Neural cell (in vitro differentiated cells): Measurements from ENCODE around the gene FRY. TPM values are rescaled to one million over a fixed set of nuclear protein-coding genes. Genes with fewer than 3 reads are reported as not detected.

Experiments used
- H2AFZ ChIP-seq: fragments of 200-600, 300-800 bp; sonication (generic), shearing (Covaris generic); 2 replicates; pipeline ENCODE4 v1.6.0; 2014; ENCODE audit warnings: low read depth, mild to moderate bottlenecking, antibody characterized with exemption, low read length, moderate library complexity
- H3F3A ChIP-seq: fragments of 200-600 bp; shearing (Covaris generic); 2 replicates; pipeline ENCODE4 v1.6.1; 2016; ENCODE audit warnings: mild to moderate bottlenecking, moderate library complexity, mixed read lengths, antibody characterized with exemption, low read length; ENCODE audit not compliant: insufficient read depth, poor library complexity, severe bottlenecking
- H3K27ac ChIP-seq: fragments of 200-600, 300-800 bp; sonication (generic), shearing (Covaris generic); 2 replicates; pipeline ENCODE4 v1.5.1; 2014; ENCODE audit warnings: mild to moderate bottlenecking, low read length, moderate library complexity
- H3K27me3 ChIP-seq: fragments of 300-800, 200-600 bp; sonication (generic), shearing (Covaris generic); 2 replicates; pipeline ENCODE4 v1.6.0; 2014; ENCODE audit warnings: mild to moderate bottlenecking, low read depth, low read length, moderate library complexity; ENCODE audit not compliant: insufficient read depth
- H3K36me3 ChIP-seq: fragments of 300-800, 200-600 bp; sonication (generic), shearing (Covaris generic); 2 replicates; pipeline ENCODE4 v1.5.1; 2014; ENCODE audit warnings: mild to moderate bottlenecking, antibody characterized with exemption, low read length, moderate library complexity; ENCODE audit not compliant: insufficient read depth
- H3K4me2 ChIP-seq: fragments of 300-800, 200-600 bp; sonication (generic), shearing (Covaris generic); 2 replicates; pipeline ENCODE4 v1.6.0; 2014; ENCODE audit warnings: mild to moderate bottlenecking, low read length
- H3K4me3 ChIP-seq: fragments of 300-800, 200-600 bp; sonication (generic), shearing (Covaris generic); 2 replicates; pipeline ENCODE4 v1.5.1; 2014; ENCODE audit warnings: mild to moderate bottlenecking, low read length, moderate library complexity
- H3K79me2 ChIP-seq: fragments of 200-600 bp; shearing (Covaris generic); replicated peaks from 2 replicates; pipeline ENCODE4 v1.6.0; 2014; ENCODE audit warnings: mild to moderate bottlenecking, low read length, moderate library complexity; ENCODE audit not compliant: insufficient read depth
- H3K9ac ChIP-seq: fragments of 300-800, 200-600 bp; sonication (generic), shearing (Covaris generic); 2 replicates; pipeline ENCODE4 v1.6.1; 2016; ENCODE audit warnings: mild to moderate bottlenecking, low read length, mixed read lengths
- H3K9me2 ChIP-seq: fragments of 200-600 bp; shearing (Covaris generic); 2 replicates; pipeline ENCODE4 v1.6.1; 2016; ENCODE audit warnings: mild to moderate bottlenecking, low read length, mixed read lengths; ENCODE audit not compliant: insufficient read depth
- H3K9me3 ChIP-seq: fragments of 200-600, 300-800 bp; sonication (generic), shearing (Covaris generic); 2 replicates; pipeline ENCODE4 v1.6.1; 2016; ENCODE audit warnings: mild to moderate bottlenecking, mixed run types, low read length, moderate library complexity, mixed read lengths
- H4K20me1 ChIP-seq: fragments of 200-600 bp; shearing (Covaris generic); 2 replicates; pipeline ENCODE4 v1.6.1; 2016; ENCODE audit warnings: mild to moderate bottlenecking, mixed run types; ENCODE audit not compliant: insufficient read depth
- CTCF ChIP-seq: fragments of 450-650 bp; IDR thresholded peaks from 2 replicates; pipeline ENCODE4 v1.5.1; 2014; ENCODE audit warnings: antibody characterized with exemption, mild to moderate bottlenecking, moderate library complexity; ENCODE audit not compliant: poor library complexity, severe bottlenecking
- EP300 ChIP-seq: fragments of 450-650 bp; conservative IDR thresholded peaks from 2 replicates; pipeline ENCODE4 v1.6.1; 2014; ENCODE audit warnings: antibody characterized with exemption, mild to moderate bottlenecking, moderate library complexity; ENCODE audit not compliant: poor library complexity, severe bottlenecking
- EZH2 ChIP-seq: fragments of 200-600, 300-800 bp; shearing (Covaris generic), sonication (generic); IDR thresholded peaks from 2 replicates; pipeline ENCODE4 v1.6.1; 2014; ENCODE audit warnings: antibody characterized with exemption, low read length, borderline replicate concordance, mild to moderate bottlenecking; ENCODE audit not compliant: insufficient read depth, poor library complexity, severe bottlenecking
- MXI1 ChIP-seq: fragments of 450-650 bp; conservative IDR thresholded peaks from 2 replicates; pipeline ENCODE4 v1.6.1; 2014; ENCODE audit warnings: antibody characterized with exemption, mild to moderate bottlenecking; ENCODE audit not compliant: poor library complexity, severe bottlenecking
- POLR2AphosphoS5 ChIP-seq: IDR thresholded peaks from 2 replicates; pipeline ENCODE4 v1.6.1; 2012
- RAD21 ChIP-seq: fragments of 450-650 bp; conservative IDR thresholded peaks from 2 replicates; pipeline ENCODE4 v1.6.1; 2014; ENCODE audit warnings: antibody characterized with exemption, mild to moderate bottlenecking, moderate library complexity
- SMC3 ChIP-seq: fragments of 450-650 bp; conservative IDR thresholded peaks from 2 replicates; pipeline ENCODE4 v1.6.1; 2014; ENCODE audit warnings: antibody characterized with exemption, mild to moderate bottlenecking, moderate library complexity; ENCODE audit not compliant: poor library complexity
- TAF1 ChIP-seq: IDR thresholded peaks from 2 replicates; pipeline ENCODE4 v1.6.1; 2012; ENCODE audit warnings: low read depth
- polyA plus RNA-seq: library from polyadenylated mRNA; depleted of rRNA; stranded (reverse); fragments of >200 nt; gene quantifications from 2 replicates; pipeline ENCODE4 v1.2.3, GENCODE V29; 2014
- TF ChIP-seq, protein P1 (sequence below): IDR thresholded peaks from 2 replicates; pipeline ENCODE4 v1.6.1; 2012; ENCODE audit warnings: borderline replicate concordance

The FRY gene
- polyA plus RNA-seq, 1 donor from 2014 or later, result 49.3 TPM

DNA sequence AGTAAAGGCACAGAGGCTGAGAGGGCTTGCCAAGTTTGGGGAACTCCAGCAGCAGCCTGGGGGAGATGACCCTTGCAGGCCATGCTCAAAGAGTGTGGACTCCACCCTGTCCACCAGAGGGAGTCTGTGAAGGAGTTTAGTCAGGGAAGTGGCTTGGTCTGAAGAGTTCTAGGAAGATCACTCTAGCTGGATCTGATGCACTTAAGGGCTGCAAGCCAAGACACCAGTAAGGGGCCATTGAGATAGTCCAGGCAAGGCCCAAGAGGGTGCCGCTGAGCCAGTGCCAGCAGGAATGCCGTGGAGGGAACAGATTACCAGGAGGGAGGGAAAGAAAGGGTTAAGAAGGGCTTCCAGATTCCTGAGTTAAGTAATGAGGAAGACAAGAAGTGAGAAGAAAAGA lies 214.9 kb downstream of the FRY start:
- H4K20me1 ChIP-seq, result no peaks in the 10 kb centered on the region

GRCh38 chr13:32247887-32248286 lies 216.3 kb downstream of the FRY start:
- no peaks in the 10 kb centered on the region for H4K20me1 ChIP-seq
- no peak overlapping the region for H2AFZ ChIP-seq
- H3K36me3 ChIP-seq, result peaks cover 20% of the 10 kb centered on the region
- no peaks in the 10 kb centered on the region for H3F3A ChIP-seq
- no peaks in the 10 kb centered on the region for H3K9me3 ChIP-seq
- no peak overlapping the region for H3K4me2 ChIP-seq
- no peaks in the 10 kb centered on the region for H3K9me2 ChIP-seq
- H3K4me3 ChIP-seq, result no peak overlapping the region
- H3K27ac ChIP-seq, result no peak overlapping the region
- H3K9ac ChIP-seq, result no peak overlapping the region
- no peaks in the 10 kb centered on the region for H3K79me2 ChIP-seq
- TF ChIP-seq POLR2AphosphoS5, result no peak
- TF ChIP-seq EZH2, result no peak
- TF ChIP-seq, protein P1, sequence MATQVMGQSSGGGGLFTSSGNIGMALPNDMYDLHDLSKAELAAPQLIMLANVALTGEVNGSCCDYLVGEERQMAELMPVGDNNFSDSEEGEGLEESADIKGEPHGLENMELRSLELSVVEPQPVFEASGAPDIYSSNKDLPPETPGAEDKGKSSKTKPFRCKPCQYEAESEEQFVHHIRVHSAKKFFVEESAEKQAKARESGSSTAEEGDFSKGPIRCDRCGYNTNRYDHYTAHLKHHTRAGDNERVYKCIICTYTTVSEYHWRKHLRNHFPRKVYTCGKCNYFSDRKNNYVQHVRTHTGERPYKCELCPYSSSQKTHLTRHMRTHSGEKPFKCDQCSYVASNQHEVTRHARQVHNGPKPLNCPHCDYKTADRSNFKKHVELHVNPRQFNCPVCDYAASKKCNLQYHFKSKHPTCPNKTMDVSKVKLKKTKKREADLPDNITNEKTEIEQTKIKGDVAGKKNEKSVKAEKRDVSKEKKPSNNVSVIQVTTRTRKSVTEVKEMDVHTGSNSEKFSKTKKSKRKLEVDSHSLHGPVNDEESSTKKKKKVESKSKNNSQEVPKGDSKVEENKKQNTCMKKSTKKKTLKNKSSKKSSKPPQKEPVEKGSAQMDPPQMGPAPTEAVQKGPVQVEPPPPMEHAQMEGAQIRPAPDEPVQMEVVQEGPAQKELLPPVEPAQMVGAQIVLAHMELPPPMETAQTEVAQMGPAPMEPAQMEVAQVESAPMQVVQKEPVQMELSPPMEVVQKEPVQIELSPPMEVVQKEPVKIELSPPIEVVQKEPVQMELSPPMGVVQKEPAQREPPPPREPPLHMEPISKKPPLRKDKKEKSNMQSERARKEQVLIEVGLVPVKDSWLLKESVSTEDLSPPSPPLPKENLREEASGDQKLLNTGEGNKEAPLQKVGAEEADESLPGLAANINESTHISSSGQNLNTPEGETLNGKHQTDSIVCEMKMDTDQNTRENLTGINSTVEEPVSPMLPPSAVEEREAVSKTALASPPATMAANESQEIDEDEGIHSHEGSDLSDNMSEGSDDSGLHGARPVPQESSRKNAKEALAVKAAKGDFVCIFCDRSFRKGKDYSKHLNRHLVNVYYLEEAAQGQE, result no peak
- no peak for TF ChIP-seq CTCF
- TF ChIP-seq MXI1, result no peak
- TF ChIP-seq TAF1, result no peak
- TF ChIP-seq RAD21, result no peak
- TF ChIP-seq SMC3, result no peak
- no peak for TF ChIP-seq EP300
- no peaks in the 10 kb centered on the region for H3K27me3 ChIP-seq

More for the DNA sequence above, 214.9 kb downstream of the FRY start:
- H3K9me3 ChIP-seq, result no peaks in the 10 kb centered on the region
- H3K36me3 ChIP-seq, result peaks cover 17% of the 10 kb centered on the region
- H3K27ac ChIP-seq, result no peak overlapping the region
- H3K4me2 ChIP-seq, result no peak overlapping the region
- no peak overlapping the region for H2AFZ ChIP-seq
- H3F3A ChIP-seq, result no peaks in the 10 kb centered on the region
- no peaks in the 10 kb centered on the region for H3K79me2 ChIP-seq
- no peak for TF ChIP-seq MXI1
- TF ChIP-seq, protein P1, result no peak
- no peak for TF ChIP-seq RAD21
- no peak for TF ChIP-seq POLR2AphosphoS5
- no peak for TF ChIP-seq EP300
- TF ChIP-seq CTCF, result peak; percentile 25
- TF ChIP-seq EZH2, result no peak
- TF ChIP-seq TAF1, result no peak
- no peaks in the 10 kb centered on the region for H3K9me2 ChIP-seq
- H3K9ac ChIP-seq, result no peak overlapping the region
- H3K27me3 ChIP-seq, result no peaks in the 10 kb centered on the region
- H3K4me3 ChIP-seq, result no peak overlapping the region
